Astrocyte (in vitro differentiated cells and primary cell): ENCODE results near the gene LILRB2. TPM values are rescaled to one million over a fixed set of nuclear protein-coding genes. Genes with fewer than 3 reads are reported as not detected.

Experiments
- DNase-seq: peaks from one replicate; pipeline ENCODE4 v3.0.0-alpha.2; 2010; ENCODE audit warnings: low read depth
- FAIRE-seq: peaks from 2 replicates; lab custom pipeline; 2011; peaks lifted over from hg19 to GRCh38; lab: Jason Lieb, UNC
- H2AFZ ChIP-seq: 2 replicates; pipeline ENCODE4 v1.6.0; 2012; ENCODE audit warnings: low read depth, low read length, inconsistent platforms
- H3K27ac ChIP-seq: 2 replicates; pipeline ENCODE4 v1.5.1; 2011; ENCODE audit warnings: low read depth, low read length, inconsistent platforms
- H3K27me3 ChIP-seq: 2 replicates; pipeline ENCODE4 v1.6.0; 2011; ENCODE audit warnings: low read length, inconsistent platforms; ENCODE audit not compliant: insufficient read depth
- H3K36me3 ChIP-seq: 2 replicates; pipeline ENCODE4 v1.5.1; 2011; ENCODE audit warnings: low read length, inconsistent platforms; ENCODE audit not compliant: insufficient read depth
- H3K4me1 ChIP-seq: 2 replicates; pipeline ENCODE4 v1.5.1; 2011; ENCODE audit warnings: low read length, inconsistent platforms; ENCODE audit not compliant: insufficient read depth
- H3K4me2 ChIP-seq: 2 replicates; pipeline ENCODE4 v1.6.0; 2012; ENCODE audit warnings: low read length, inconsistent platforms
- H3K4me3 ChIP-seq: 2 replicates; pipeline ENCODE4 v1.5.1; 2011; ENCODE audit warnings: low read depth, mild to moderate bottlenecking, low read length, inconsistent platforms; ENCODE audit not compliant: insufficient read depth
- H3K79me2 ChIP-seq: 2 replicates; pipeline ENCODE4 v1.6.0; 2012; ENCODE audit warnings: mild to moderate bottlenecking, low read length, inconsistent platforms; ENCODE audit not compliant: insufficient read depth
- H3K9ac ChIP-seq: 2 replicates; pipeline ENCODE4 v1.6.0; 2012; ENCODE audit warnings: mild to moderate bottlenecking, low read length, inconsistent platforms
- H3K9me3 ChIP-seq: 2 replicates; pipeline ENCODE4 v1.5.1; 2012; ENCODE audit warnings: low read depth, mild to moderate bottlenecking, low read length, inconsistent platforms; ENCODE audit not compliant: insufficient read depth
- H4K20me1 ChIP-seq: 2 replicates; pipeline ENCODE4 v1.6.0; 2012; ENCODE audit warnings: low read length, inconsistent platforms; ENCODE audit not compliant: insufficient read depth
- H3K27ac Mint-ChIP-seq: one replicate; pipeline ENCODE4 v1.8.0; 2021; ENCODE audit warnings: mild to moderate bottlenecking, mixed read lengths; ENCODE audit not compliant: unreplicated experiment
- H3K27me3 Mint-ChIP-seq: one replicate; pipeline ENCODE4 v1.8.0; 2021; ENCODE audit warnings: low read depth, mixed read lengths; ENCODE audit not compliant: unreplicated experiment
- H3K36me3 Mint-ChIP-seq: one replicate; pipeline ENCODE4 v1.8.0; 2021; ENCODE audit warnings: low read depth, mixed read lengths; ENCODE audit not compliant: unreplicated experiment
- H3K4me1 Mint-ChIP-seq: one replicate; pipeline ENCODE4 v1.8.0; 2021; ENCODE audit warnings: low read depth, mixed read lengths; ENCODE audit not compliant: unreplicated experiment
- H3K4me3 Mint-ChIP-seq: one replicate; pipeline ENCODE4 v1.8.0; 2021; ENCODE audit warnings: mild to moderate bottlenecking, moderate library complexity, mixed read lengths; ENCODE audit not compliant: unreplicated experiment
- H3K9me3 Mint-ChIP-seq: one replicate; pipeline ENCODE4 v1.8.0; 2021; ENCODE audit warnings: mild to moderate bottlenecking, mixed read lengths; ENCODE audit not compliant: unreplicated experiment
- CTCF ChIP-seq: IDR thresholded peaks from 2 replicates; pipeline ENCODE4 v1.5.1; 2011; ENCODE audit warnings: low read depth, mild to moderate bottlenecking, inconsistent platforms, low read length, moderate library complexity; ENCODE audit not compliant: insufficient read depth
- EZH2 ChIP-seq: IDR thresholded peaks from 2 replicates; pipeline ENCODE4 v1.6.1; 2012; ENCODE audit warnings: mild to moderate bottlenecking, low read length, inconsistent platforms; ENCODE audit not compliant: insufficient read depth
- total RNA-seq: library from RNA; stranded (reverse); gene quantifications from 2 replicates; pipeline ENCODE4 v1.2.1, GENCODE V29; 2021

Gene LILRB2
- total RNA-seq, 1 donor from 2014 or later: not detected

GRCh38 chr19:54315956-54316355 lies 35.0 kb upstream of the LILRB2 start:
- TF ChIP-seq EZH2 (no peak), CTCF (no peak)
- no peak overlapping the region for H3K27ac ChIP-seq
- Mint-ChIP-seq H3K4me1 (no peaks in the 10 kb centered on the region), H3K27me3 (peaks cover 38% of the 10 kb centered on the region), H3K9me3 (peaks cover 3% of the 10 kb centered on the region), H3K27ac (no peak overlapping the region), H3K36me3 (no peaks in the 10 kb centered on the region), H3K4me3 (no peak overlapping the region)
- DNase-seq (no peak), FAIRE-seq (no peak)
- no peaks in the 10 kb centered on the region for H4K20me1 ChIP-seq
- no peak overlapping the region for H2AFZ ChIP-seq
- no peaks in the 10 kb centered on the region for H3K27me3 ChIP-seq
- H3K4me2 ChIP-seq: no peak overlapping the region
- no peak overlapping the region for H3K4me3 ChIP-seq
- no peaks in the 10 kb centered on the region for H3K36me3 ChIP-seq
- H3K79me2 ChIP-seq: no peaks in the 10 kb centered on the region
- H3K9me3 ChIP-seq: no peaks in the 10 kb centered on the region
- H3K9ac ChIP-seq: no peak overlapping the region
- no peaks in the 10 kb centered on the region for H3K4me1 ChIP-seq

- no peaks in the 10 kb centered on the region for H3K4me1 Mint-ChIP-seq
- FAIRE-seq: no peak
- no peaks in the 10 kb centered on the region for H4K20me1 ChIP-seq
- H2AFZ ChIP-seq: no peak within 1 kb of the TSS
- H3K4me3 ChIP-seq: no peak within 1 kb of the TSS
- no peaks in the 10 kb centered on the region for H3K36me3 ChIP-seq
- no peaks in the 10 kb centered on the region for H3K9me3 ChIP-seq
- H3K4me1 ChIP-seq: no peaks in the 10 kb centered on the region
- H3K9me3 Mint-ChIP-seq: no peaks in the 10 kb centered on the region
- TF ChIP-seq EZH2: no peak
- no peak for TF ChIP-seq CTCF
- no peak within 1 kb of the TSS for H3K9ac ChIP-seq
- H3K27me3 ChIP-seq: no peaks in the 10 kb centered on the region
- no peaks in the 10 kb centered on the region for H3K36me3 Mint-ChIP-seq
- H3K4me2 ChIP-seq: no peak within 1 kb of the TSS
- peaks cover 46% of the 10 kb centered on the region for H3K27me3 Mint-ChIP-seq
- H3K79me2 ChIP-seq: no peaks in the 10 kb centered on the region
- DNase-seq: no peak
- no peak within 1 kb of the TSS for H3K27ac Mint-ChIP-seq
- H3K27ac ChIP-seq: no peak within 1 kb of the TSS
- H3K4me3 Mint-ChIP-seq: no peak within 1 kb of the TSS
These were observed 31.8 kb upstream of the LILRB2 start, which contains the start of gene LILRA5 for GRCh38 chr19:54312436-54313377. Gene LILRA5, minus strand, starts transcription at chr19:54313166. Its CDS starts 147 bp downstream, at chr19:54313019.

- Histone ChIP-seq H2AFZ (no peak overlapping the region), H3K79me2 (no peaks in the 10 kb centered on the region), H3K4me2 (no peak overlapping the region), H4K20me1 (no peaks in the 10 kb centered on the region), H3K4me1 (no peaks in the 10 kb centered on the region), H3K27me3 (no peaks in the 10 kb centered on the region), H3K27ac (no peak overlapping the region), H3K4me3 (no peak overlapping the region), H3K36me3 (no peaks in the 10 kb centered on the region), H3K9me3 (no peaks in the 10 kb centered on the region), H3K9ac (no peak overlapping the region)
- no peak overlapping the region for H3K4me3 Mint-ChIP-seq
- H3K27me3 Mint-ChIP-seq: peaks cover 49% of the 10 kb centered on the region
- no peaks in the 10 kb centered on the region for H3K36me3 Mint-ChIP-seq
- H3K9me3 Mint-ChIP-seq: peaks cover 2% of the 10 kb centered on the region
- DNase-seq (no peak), FAIRE-seq (no peak)
- TF ChIP-seq CTCF: no peak
- no peak for TF ChIP-seq EZH2
- no peaks in the 10 kb centered on the region for H3K4me1 Mint-ChIP-seq
- no peak overlapping the region for H3K27ac Mint-ChIP-seq
These were observed 31.1 kb upstream of the LILRB2 start for GRCh38 chr19:54312011-54312410.
